Astrocyte of the cerebellum (primary cell): Measurements from ENCODE around the gene CDS2.

Experiments
- DNase-seq: peaks from one replicate; pipeline ENCODE4 v3.0.0-alpha.2; 2011; ENCODE audit warnings: low read depth
- H3K4me3 ChIP-seq: 2 replicates; pipeline ENCODE4 v1.5.1; 2011; ENCODE audit warnings: mild to moderate bottlenecking, low read depth, low read length, moderate library complexity
- CTCF ChIP-seq: IDR thresholded peaks from 2 replicates; pipeline ENCODE4 v1.5.1; 2012; ENCODE audit warnings: low read length, low read depth, moderate library complexity, mild to moderate bottlenecking; ENCODE audit errors: missing control alignments
- in situ Hi-C: cut with HindIII; loops from 2 replicates; pipeline ENCODE4 v1.10.0; 2017; ENCODE audit warnings: low sequenced_read_pairs

Gene CDS2

GRCh38 chr20:5140195-5140594 is 13.4 kb downstream of the CDS2 start:
- DNase-seq = no peak
- no peak overlapping the region for H3K4me3 ChIP-seq
- TF ChIP-seq CTCF = no peak
- in situ Hi-C loops = no loop called here

GRCh38 chr20:5141615-5142014 is 14.8 kb downstream of the CDS2 start:
- DNase-seq = no peak
- H3K4me3 ChIP-seq = no peak overlapping the region
- in situ Hi-C loops = no loop called here
- TF ChIP-seq CTCF = no peak

- in situ Hi-C loops = no loop called here
- no peak for DNase-seq
- no peak for TF ChIP-seq CTCF
- no peak overlapping the region for H3K4me3 ChIP-seq
Observed at GRCh38 chr20:5143851-5144250, 17.0 kb downstream of the CDS2 start.

- no peak for DNase-seq
- no peak for TF ChIP-seq CTCF
- no peak overlapping the region for H3K4me3 ChIP-seq
- in situ Hi-C loops = no loop called here
Observed at GRCh38 chr20:5145365-5146098, 18.7 kb downstream of the CDS2 start.

- no peak overlapping the region for H3K4me3 ChIP-seq
- in situ Hi-C loops = no loop called here
- no peak for TF ChIP-seq CTCF
- DNase-seq = no peak
Observed at GRCh38 chr20:5146099-5146668, 19.4 kb downstream of the CDS2 start.

- no peak overlapping the region for H3K4me3 ChIP-seq
- in situ Hi-C loops = no loop called here
- no peak for TF ChIP-seq CTCF
- DNase-seq = no peak
Observed at GRCh38 chr20:5146871-5147592, 20.2 kb downstream of the CDS2 start.
